Smooth muscle cell (in vitro differentiated cells): ENCODE data around the gene FSCN2. TPM values are rescaled to one million over a fixed set of nuclear protein-coding genes. Genes with fewer than 3 reads are reported as not detected.

Source experiments
- DNase-seq: peaks from one replicate; lab custom pipeline; 2025; ENCODE audit not compliant: unreplicated experiment; lab: John Stamatoyannopoulos, UW
- H2AFZ ChIP-seq: fragments of 200-600 bp; sonication (generic); 2 replicates; pipeline ENCODE4 v1.6.0; 2016; ENCODE audit warnings: antibody characterized with exemption, low read depth, mild to moderate bottlenecking
- H3F3A ChIP-seq: fragments of 200-600 bp; sonication (generic); 2 replicates; pipeline ENCODE4 v1.6.0; 2017; ENCODE audit warnings: antibody characterized with exemption, low read depth
- H3K27ac ChIP-seq: fragments of 200-600 bp; sonication (generic); 2 replicates; pipeline ENCODE4 v1.5.1; 2016; ENCODE audit warnings: low read depth, mild to moderate bottlenecking
- H3K27me3 ChIP-seq: fragments of 200-600 bp; sonication (generic); 2 replicates; pipeline ENCODE4 v1.6.1; 2016; ENCODE audit warnings: low read depth, mild to moderate bottlenecking
- H3K36me3 ChIP-seq: fragments of 200-600 bp; sonication (generic); 2 replicates; pipeline ENCODE4 v1.5.1; 2016; ENCODE audit warnings: low read depth
- H3K4me1 ChIP-seq: fragments of 200-600 bp; sonication (generic); 2 replicates; pipeline ENCODE4 v1.5.1; 2016; ENCODE audit warnings: low read depth
- H3K4me2 ChIP-seq: fragments of 200-600 bp; sonication (generic); 2 replicates; pipeline ENCODE4 v1.6.0; 2016; ENCODE audit warnings: mild to moderate bottlenecking
- H3K4me3 ChIP-seq: fragments of 200-600 bp; sonication (generic); 2 replicates; pipeline ENCODE4 v1.5.1; 2016; ENCODE audit warnings: mild to moderate bottlenecking
- H3K79me2 ChIP-seq: fragments of 200-600 bp; sonication (generic); 2 replicates; pipeline ENCODE4 v1.6.0; 2016; ENCODE audit warnings: low read depth, mild to moderate bottlenecking
- H3K9ac ChIP-seq: fragments of 200-600 bp; sonication (generic); 2 replicates; pipeline ENCODE4 v1.6.0; 2016; ENCODE audit warnings: low read depth
- H3K9me3 ChIP-seq: fragments of 200-600 bp; sonication (generic); replicated peaks from 2 replicates; pipeline ENCODE4 v1.5.1; 2016; ENCODE audit warnings: low read depth
- H4K20me1 ChIP-seq: fragments of 200-600 bp; sonication (generic); 2 replicates; pipeline ENCODE4 v1.6.0; 2016; ENCODE audit warnings: low read depth
- CTCF ChIP-seq: fragments of 200-600 bp; sonication (generic); IDR thresholded peaks from 2 replicates; pipeline ENCODE4 v1.5.1; 2017; ENCODE audit warnings: borderline replicate concordance, mild to moderate bottlenecking, antibody characterized with exemption; ENCODE audit not compliant: insufficient read depth, poor library complexity, severe bottlenecking
- WGBS: methylation state at CpG from one replicate; pipeline ENCODE4 v1.1.7; 2016; ENCODE audit warnings: low lambda C conversion rate; 5-methylcytosine and 5-hydroxymethylcytosine counted together
- polyA plus RNA-seq: library from polyadenylated mRNA; unstranded; fragments of >200 nt; fragmentation: Nextera tagmentation; extraction: Ambion mirVana; gene quantifications from 2 replicates; pipeline ENCODE4 v1.2.1, GENCODE V29; 2016
- total RNA-seq: library from RNA; depleted of rRNA; stranded (reverse); fragments of >200 nt; gene quantifications from 2 replicates; pipeline ENCODE4 v1.2.3, GENCODE V29; 2014

FSCN2 gene
- total and polyA plus RNA-seq, 2 experiments from 2014 or later, result 0.63 to 0.72 TPM

GRCh38 chr17:81486199-81486810 lies 41.9 kb upstream of the FSCN2 start:
- Histone ChIP-seq H3K9ac (no peak overlapping the region), H3K4me2 (no peak overlapping the region), H3K36me3 (no peaks in the 10 kb centered on the region), H3K4me3 (no peak overlapping the region), H4K20me1 (no peaks in the 10 kb centered on the region), H2AFZ (no peak overlapping the region), H3K27ac (no peak overlapping the region), H3K9me3 (no peaks in the 10 kb centered on the region), H3K4me1 (peaks cover 34% of the 10 kb centered on the region), H3F3A (no peaks in the 10 kb centered on the region), H3K27me3 (no peaks in the 10 kb centered on the region), H3K79me2 (no peaks in the 10 kb centered on the region)
- TF ChIP-seq CTCF, result no peak
- DNase-seq, result no peak
- 84% methylated on average over 17 of the region's 17 CpGs for WGBS

- H3K9ac ChIP-seq, result no peak overlapping the region
- peak overlapping the region; percentile 99 for H3K4me2 ChIP-seq
- no peaks in the 10 kb centered on the region for H3K36me3 ChIP-seq
- 85% methylated on average over 10 of the region's 10 CpGs for WGBS
- no peaks in the 10 kb centered on the region for H3K27me3 ChIP-seq
- H3K4me1 ChIP-seq, result peaks cover 34% of the 10 kb centered on the region
- H3K4me3 ChIP-seq, result peak overlapping the region; percentile 70
- DNase-seq, result no peak
- peak overlapping the region; percentile 93 for H2AFZ ChIP-seq
- no peak for TF ChIP-seq CTCF
- H3K27ac ChIP-seq, result no peak overlapping the region
- no peaks in the 10 kb centered on the region for H3K79me2 ChIP-seq
- no peaks in the 10 kb centered on the region for H3F3A ChIP-seq
- H4K20me1 ChIP-seq, result no peaks in the 10 kb centered on the region
- H3K9me3 ChIP-seq, result no peaks in the 10 kb centered on the region
These were observed 41.1 kb upstream of the FSCN2 start for GRCh38 chr17:81487089-81487486.

- Histone ChIP-seq H2AFZ (peak overlapping the region; percentile 93), H3K4me3 (peak overlapping the region; percentile 70), H3K27ac (peak overlapping the region; percentile 79), H3K9ac (peak overlapping the region; percentile 94), H3F3A (no peaks in the 10 kb centered on the region), H3K9me3 (no peaks in the 10 kb centered on the region), H3K4me1 (peaks cover 34% of the 10 kb centered on the region), H3K79me2 (no peaks in the 10 kb centered on the region), H3K27me3 (no peaks in the 10 kb centered on the region), H4K20me1 (no peaks in the 10 kb centered on the region), H3K4me2 (peak overlapping the region; percentile 99), H3K36me3 (no peaks in the 10 kb centered on the region)
- WGBS, result 14% methylated on average over 82 of the region's 87 CpGs
- no peak for TF ChIP-seq CTCF
- peak; percentile 43 for DNase-seq
These were observed 40.5 kb upstream of the FSCN2 start for GRCh38 chr17:81487487-81488275.
